IPS DF 6.9 (cell line): ENCODE results near the gene COL25A1.

Experiments
- DNase-seq: peaks from one replicate; pipeline ENCODE4 v3.0.0-alpha.2; 2013; ENCODE audit warnings: low read depth, low spot score
- H3K27ac ChIP-seq: one replicate; pipeline ENCODE4 v1.5.1; 2013; ENCODE audit warnings: low read length, control low read depth
- H3K27me3 ChIP-seq: 2 replicates; pipeline ENCODE4 v1.6.1; 2013; ENCODE audit warnings: mild to moderate bottlenecking, low read length; ENCODE audit not compliant: control insufficient read depth, insufficient read depth
- H3K36me3 ChIP-seq: 2 replicates; pipeline ENCODE4 v1.6.1; 2013; ENCODE audit warnings: low read length; ENCODE audit not compliant: control insufficient read depth, insufficient read depth
- H3K4me1 ChIP-seq: 2 replicates; pipeline ENCODE4 v1.6.1; 2013; ENCODE audit warnings: low read length; ENCODE audit not compliant: control insufficient read depth, insufficient read depth
- H3K4me3 ChIP-seq: 2 replicates; pipeline ENCODE4 v1.5.1; 2013; ENCODE audit warnings: mild to moderate bottlenecking, low read length
- H3K9me3 ChIP-seq: 2 replicates; pipeline ENCODE4 v1.6.1; 2013; ENCODE audit warnings: low read length, inconsistent platforms; ENCODE audit not compliant: control insufficient read depth, insufficient read depth
- WGBS: extraction: QIAGEN DNeasy Blood & Tissue Kit; methylation state at CpG from one replicate; pipeline ENCODE4 v1.1.7; 2013; ENCODE audit warnings: mixed read lengths, missing lambda C conversion rate; ENCODE audit not compliant: insufficient read length, insufficient coverage; 5-methylcytosine and 5-hydroxymethylcytosine counted together

The COL25A1 gene

GRCh38 chr4:108834166-108834834 is 468.2 kb downstream of the COL25A1 start:
- no CpG with 5 or more reads among the region's 9 CpGs for WGBS
- Histone ChIP-seq H3K4me3 (no peak overlapping the region), H3K36me3 (no peaks in the 10 kb centered on the region), H3K27me3 (no peaks in the 10 kb centered on the region), H3K27ac (no peak overlapping the region), H3K9me3 (no peaks in the 10 kb centered on the region), H3K4me1 (no peaks in the 10 kb centered on the region)
- DNase-seq = no peak

GRCh38 chr4:108833046-108833445 is 469.4 kb downstream of the COL25A1 start:
- H3K4me3 ChIP-seq = no peak overlapping the region
- H3K4me1 ChIP-seq = no peaks in the 10 kb centered on the region
- DNase-seq = no peak
- H3K27ac ChIP-seq = no peak overlapping the region
- H3K9me3 ChIP-seq = no peaks in the 10 kb centered on the region
- 100% methylated on average over 1 of the region's 4 CpGs for WGBS
- no peaks in the 10 kb centered on the region for H3K27me3 ChIP-seq
- no peaks in the 10 kb centered on the region for H3K36me3 ChIP-seq

GRCh38 chr4:108831886-108832285 is 470.6 kb downstream of the COL25A1 start:
- no peaks in the 10 kb centered on the region for H3K36me3 ChIP-seq
- H3K4me1 ChIP-seq = no peaks in the 10 kb centered on the region
- WGBS = no CpG with 5 or more reads among the region's 3 CpGs
- DNase-seq = no peak
- no peak overlapping the region for H3K4me3 ChIP-seq
- no peaks in the 10 kb centered on the region for H3K27me3 ChIP-seq
- H3K27ac ChIP-seq = no peak overlapping the region
- H3K9me3 ChIP-seq = no peaks in the 10 kb centered on the region

- Histone ChIP-seq H3K9me3 (no peaks in the 10 kb centered on the region), H3K27me3 (no peaks in the 10 kb centered on the region), H3K4me3 (no peak overlapping the region), H3K4me1 (no peaks in the 10 kb centered on the region), H3K27ac (no peak overlapping the region), H3K36me3 (no peaks in the 10 kb centered on the region)
- no CpG with 5 or more reads among the region's 1 CpG for WGBS
- no peak for DNase-seq
These were observed 471.2 kb downstream of the COL25A1 start for GRCh38 chr4:108831291-108831690.

- H3K4me1 ChIP-seq = no peaks in the 10 kb centered on the region
- DNase-seq = no peak
These were observed 471.8 kb downstream of the COL25A1 start for GRCh38 chr4:108830509-108831244.

GRCh38 chr4:108829966-108830492 is 472.4 kb downstream of the COL25A1 start:
- DNase-seq = no peak
- WGBS = no CpG with 5 or more reads among the region's 4 CpGs
- H3K36me3 ChIP-seq = no peaks in the 10 kb centered on the region
- H3K27ac ChIP-seq = no peak overlapping the region
- no peaks in the 10 kb centered on the region for H3K4me1 ChIP-seq
- no peaks in the 10 kb centered on the region for H3K27me3 ChIP-seq
- H3K4me3 ChIP-seq = no peak overlapping the region
- H3K9me3 ChIP-seq = no peaks in the 10 kb centered on the region

More at GRCh38 chr4:108830509-108831244, 471.8 kb downstream of the COL25A1 start:
- Histone ChIP-seq H3K4me3 (no peak overlapping the region), H3K36me3 (no peaks in the 10 kb centered on the region), H3K9me3 (no peaks in the 10 kb centered on the region), H3K27ac (no peak overlapping the region), H3K27me3 (no peaks in the 10 kb centered on the region)
- no CpG with 5 or more reads among the region's 4 CpGs for WGBS

GRCh38 chr4:108828620-108829019 is 473.8 kb downstream of the COL25A1 start:
- H3K4me1 ChIP-seq = no peaks in the 10 kb centered on the region
- H3K36me3 ChIP-seq = no peaks in the 10 kb centered on the region
- H3K27me3 ChIP-seq = no peaks in the 10 kb centered on the region
- DNase-seq = no peak
- no peak overlapping the region for H3K27ac ChIP-seq
- WGBS = no CpG with 5 or more reads among the region's 3 CpGs
- H3K9me3 ChIP-seq = no peaks in the 10 kb centered on the region
- no peak overlapping the region for H3K4me3 ChIP-seq

GRCh38 chr4:108825737-108826136 is 476.7 kb downstream of the COL25A1 start:
- DNase-seq = no peak
- Histone ChIP-seq H3K4me1 (no peaks in the 10 kb centered on the region), H3K27ac (no peak overlapping the region), H3K27me3 (no peaks in the 10 kb centered on the region), H3K36me3 (no peaks in the 10 kb centered on the region), H3K9me3 (no peaks in the 10 kb centered on the region), H3K4me3 (no peak overlapping the region)
- no CpG with 5 or more reads among the region's 2 CpGs for WGBS

- H3K27ac ChIP-seq = no peak overlapping the region
- H3K4me1 ChIP-seq = no peaks in the 10 kb centered on the region
- no CpG with 5 or more reads among the region's 2 CpGs for WGBS
- H3K4me3 ChIP-seq = no peak overlapping the region
- no peaks in the 10 kb centered on the region for H3K9me3 ChIP-seq
- H3K27me3 ChIP-seq = no peaks in the 10 kb centered on the region
- DNase-seq = no peak
- H3K36me3 ChIP-seq = no peaks in the 10 kb centered on the region
These were observed 481.0 kb downstream of the COL25A1 start for GRCh38 chr4:108821351-108821930.

- Histone ChIP-seq H3K4me3 (no peak overlapping the region), H3K27ac (no peak overlapping the region)
- WGBS = no CpG with 5 or more reads among the region's 1 CpG
These were observed 481.7 kb downstream of the COL25A1 start for GRCh38 chr4:108820492-108821350.

More at GRCh38 chr4:108820492-108821350, 481.7 kb downstream of the COL25A1 start:
- DNase-seq = no peak
- H3K36me3 ChIP-seq = no peaks in the 10 kb centered on the region
- H3K27me3 ChIP-seq = no peaks in the 10 kb centered on the region
- no peaks in the 10 kb centered on the region for H3K4me1 ChIP-seq
- H3K9me3 ChIP-seq = no peaks in the 10 kb centered on the region
